ENCODE results near the gene ACAP2. TPM values are rescaled to one million over a fixed set of nuclear protein-coding genes. Genes with fewer than 3 reads are reported as not detected.
"Not testable (repeated sequence)": the region's sequence is repeated elsewhere in the genome, so short reads cannot be mapped to it uniquely, and the experiment has no call there.

ACAP2 gene
- total RNA-seq, 4 donors from 2014 or later: 13.2 to 27.6 (median 15.5) TPM

DNA sequence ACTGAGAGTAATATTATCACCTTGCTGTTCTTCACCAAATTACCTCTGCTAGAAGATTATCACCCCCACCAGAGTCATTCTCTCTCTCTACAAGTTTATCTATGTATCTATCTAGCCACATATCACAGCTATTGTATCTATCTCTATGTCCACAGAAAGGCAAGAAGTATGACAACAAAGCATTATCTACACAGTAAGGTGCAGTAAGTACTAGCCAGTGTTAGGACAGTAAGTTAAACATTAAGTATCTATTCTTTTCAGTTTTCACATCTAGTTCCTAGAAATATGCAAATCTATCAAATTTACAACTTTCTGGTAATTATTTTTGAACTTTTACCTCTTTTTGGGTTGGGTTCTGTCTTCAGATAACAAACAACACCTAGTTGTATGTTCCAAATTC is 145.4 kb downstream of the ACAP2 start:
- DNase-seq: no peak
- in situ Hi-C loops (cut with MboI; ENCODE audit: low sequenced_read_pairs in 4 of 4): no loop called here
- H3K9me3 ChIP-seq: no peaks in the 10 kb centered on the region
- TF ChIP-seq POLR2A (IDR thresholded peaks at IDR 0.05): no peak
- TF ChIP-seq, protein P1, sequence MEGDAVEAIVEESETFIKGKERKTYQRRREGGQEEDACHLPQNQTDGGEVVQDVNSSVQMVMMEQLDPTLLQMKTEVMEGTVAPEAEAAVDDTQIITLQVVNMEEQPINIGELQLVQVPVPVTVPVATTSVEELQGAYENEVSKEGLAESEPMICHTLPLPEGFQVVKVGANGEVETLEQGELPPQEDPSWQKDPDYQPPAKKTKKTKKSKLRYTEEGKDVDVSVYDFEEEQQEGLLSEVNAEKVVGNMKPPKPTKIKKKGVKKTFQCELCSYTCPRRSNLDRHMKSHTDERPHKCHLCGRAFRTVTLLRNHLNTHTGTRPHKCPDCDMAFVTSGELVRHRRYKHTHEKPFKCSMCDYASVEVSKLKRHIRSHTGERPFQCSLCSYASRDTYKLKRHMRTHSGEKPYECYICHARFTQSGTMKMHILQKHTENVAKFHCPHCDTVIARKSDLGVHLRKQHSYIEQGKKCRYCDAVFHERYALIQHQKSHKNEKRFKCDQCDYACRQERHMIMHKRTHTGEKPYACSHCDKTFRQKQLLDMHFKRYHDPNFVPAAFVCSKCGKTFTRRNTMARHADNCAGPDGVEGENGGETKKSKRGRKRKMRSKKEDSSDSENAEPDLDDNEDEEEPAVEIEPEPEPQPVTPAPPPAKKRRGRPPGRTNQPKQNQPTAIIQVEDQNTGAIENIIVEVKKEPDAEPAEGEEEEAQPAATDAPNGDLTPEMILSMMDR (IDR thresholded peaks at IDR 0.05 in 4 of 5, conservative IDR thresholded peaks at IDR 0.05 in 1 of 5): no peak
- no peak overlapping the region for H3K27ac ChIP-seq
- no peaks in the 10 kb centered on the region for H3K4me1 ChIP-seq
- ATAC-seq: no peak
- peaks cover 0 to 41% of the 10 kb centered on the region in 2 donors for H3K36me3 ChIP-seq
- no peaks in the 10 kb centered on the region for H3K27me3 ChIP-seq
- intact Hi-C loops (cut with DNase I; ENCODE audit: low total_unique reads): no loop called here
- no peak overlapping the region for H3K4me3 ChIP-seq

- no peak overlapping the region for H3K4me3 ChIP-seq
- TF ChIP-seq POLR2A (IDR thresholded peaks at IDR 0.05): no peak
- TF ChIP-seq, protein P1 (IDR thresholded peaks at IDR 0.05 in 4 of 5, conservative IDR thresholded peaks at IDR 0.05 in 1 of 5): no peak
- no peaks in the 10 kb centered on the region for H3K9me3 ChIP-seq
- H3K27me3 ChIP-seq: no peaks in the 10 kb centered on the region
- DNase-seq (no peak), ATAC-seq (no peak)
- H3K27ac ChIP-seq: no peak overlapping the region
- in situ Hi-C loops (cut with MboI; ENCODE audit: low sequenced_read_pairs in 4 of 4): no loop called here
- peaks cover 0 to 38% of the 10 kb centered on the region in 2 donors for H3K36me3 ChIP-seq
- intact Hi-C loops (cut with DNase I; ENCODE audit: low total_unique reads): no loop called here
- H3K4me1 ChIP-seq: no peaks in the 10 kb centered on the region
Measured at GRCh38 chr3:195296662-195297061, 146.2 kb downstream of the ACAP2 start.

- no peak overlapping the region for H3K4me3 ChIP-seq
- peaks cover 0 to 50% of the 10 kb centered on the region in 2 donors for H3K36me3 ChIP-seq
- no peak overlapping the region for H3K27ac ChIP-seq
- TF ChIP-seq, protein P1 (IDR thresholded peaks at IDR 0.05 in 4 of 5, conservative IDR thresholded peaks at IDR 0.05 in 1 of 5): no peak
- TF ChIP-seq POLR2A (IDR thresholded peaks at IDR 0.05): no peak
- intact Hi-C loops (cut with DNase I; ENCODE audit: low total_unique reads): no loop called here
- no peaks in the 10 kb centered on the region for H3K9me3 ChIP-seq
- DNase-seq (no peak), ATAC-seq (no peak)
- in situ Hi-C loops (cut with MboI; ENCODE audit: low sequenced_read_pairs in 4 of 4): no loop called here
- no peaks in the 10 kb centered on the region for H3K27me3 ChIP-seq
- no peaks in the 10 kb centered on the region for H3K4me1 ChIP-seq
Measured at GRCh38 chr3:195291121-195291520, 151.7 kb downstream of the ACAP2 start.

GRCh38 chr3:195290643-195291042 is 152.2 kb downstream of the ACAP2 start:
- H3K27ac ChIP-seq; DNase-seq; in situ Hi-C loops (cut with MboI; ENCODE audit: low sequenced_read_pairs in 4 of 4); H3K4me1 ChIP-seq; intact Hi-C loops (cut with DNase I; ENCODE audit: low total_unique reads); H3K4me3 ChIP-seq; ATAC-seq; H3K9me3 ChIP-seq; H3K27me3 ChIP-seq: not testable (repeated sequence)
- peaks cover 0 to 52% of the 10 kb centered on the region in 2 donors for H3K36me3 ChIP-seq

GRCh38 chr3:195286115-195286872 is 156.5 kb downstream of the ACAP2 start:
- Histone ChIP-seq H3K4me1 (no peaks in the 10 kb centered on the region), H3K4me3 (no peak overlapping the region), H3K27me3 (no peaks in the 10 kb centered on the region), H3K27ac (no peak overlapping the region), H3K36me3 (peaks cover 0 to 69% of the 10 kb centered on the region in 2 donors), H3K9me3 (no peaks in the 10 kb centered on the region)
- in situ Hi-C loops (cut with MboI; ENCODE audit: low sequenced_read_pairs in 4 of 4) (no loop called here), intact Hi-C loops (cut with DNase I; ENCODE audit: low total_unique reads) (no loop called here)
- ATAC-seq (no peak), DNase-seq (no peak)
- TF ChIP-seq, protein P1 (IDR thresholded peaks at IDR 0.05 in 4 of 5, conservative IDR thresholded peaks at IDR 0.05 in 1 of 5): no peak
- TF ChIP-seq POLR2A (IDR thresholded peaks at IDR 0.05): no peak
